Activated CD4-positive, alpha-beta T cell treated with anti-CD3 and anti-CD28 coated beads for 36 hours (primary cell): ENCODE data around the gene PALD1. TPM values are rescaled to one million over a fixed set of nuclear protein-coding genes. Genes with fewer than 3 reads are reported as not detected.

Source experiments
- ATAC-seq: fragments of 200-7000 bp; cut with Tn5 transposase; one replicate; pipeline ENCODE4 v1.10.0; 2021; ENCODE audit warnings: mild to moderate bottlenecking, moderate library complexity
- CTCF ChIA-PET: fragments of 350-600 bp; sonication (Branson Sonifier 250); formaldehyde crosslinking; loops from one replicate; lab custom pipeline; 2021; ENCODE audit warnings: antibody characterized with exemption; lab: Charles Lee
- POLR2A ChIA-PET: fragments of 350-600 bp; sonication (Branson Sonifier 250); formaldehyde crosslinking; loops from one replicate; lab custom pipeline; 2021; ENCODE audit warnings: antibody characterized with exemption, inconsistent platforms; lab: Charles Lee
- DNase-seq: peaks from one replicate; pipeline ENCODE4 v3.0.0-alpha.2; 2020
- H3K27ac Mint-ChIP-seq: one replicate; pipeline ENCODE4 v1.8.0; 2021; ENCODE audit warnings: mixed read lengths
- H3K27me3 Mint-ChIP-seq: one replicate; pipeline ENCODE4 v1.8.0; 2021; ENCODE audit warnings: mixed read lengths
- H3K36me3 Mint-ChIP-seq: one replicate; pipeline ENCODE4 v1.8.0; 2021; ENCODE audit warnings: low read depth, mixed read lengths
- H3K4me1 Mint-ChIP-seq: one replicate; pipeline ENCODE4 v1.8.0; 2021; ENCODE audit warnings: mixed read lengths
- H3K4me3 Mint-ChIP-seq: one replicate; pipeline ENCODE4 v1.8.0; 2021; ENCODE audit warnings: mild to moderate bottlenecking, moderate library complexity, mixed read lengths
- H3K9me3 Mint-ChIP-seq: one replicate; pipeline ENCODE4 v1.8.0; 2021; ENCODE audit warnings: low read depth, mixed read lengths
- intact Hi-C, 2 experiments: fragments of 100-400 bp; cut with DNase I in 1 of 2; cut with micrococcal nuclease in 1 of 2; formaldehyde crosslinking; loops; one replicate each; pipeline versions ENCODE4 v1.14.2 to v1.15.1; 2022 to 2024; cut with DNase I, micrococcal nuclease
- total RNA-seq, 2 experiments: library from RNA; stranded (reverse); gene quantifications; one replicate each; pipeline ENCODE4 v1.2.3, GENCODE V29; 2021

The PALD1 gene
- total RNA-seq, 2 experiments from 2014 or later: 5.4 to 6.7 TPM

GRCh38 chr10:70594161-70594560, 115.6 kb downstream of the PALD1 start:
- Mint-ChIP-seq H3K36me3 (peaks cover 10% of the 10 kb centered on the region), H3K4me3 (no peak overlapping the region), H3K27ac (no peak overlapping the region), H3K27me3 (peaks cover 6% of the 10 kb centered on the region), H3K9me3 (no peaks in the 10 kb centered on the region), H3K4me1 (peaks cover 2% of the 10 kb centered on the region)
- ChIA-PET POLR2A (interaction anchor here (0.6 kb wide), 1 partner anchor 1412 kb away, joined by 5 read pairs; no protein-coding TSS in a partner anchor), CTCF (interaction anchor here (0.5 to 1.3 kb wide), 4 partner anchors 9 to 1245 kb away, joined by 3 to 5 read pairs (median 3); partner anchors contain the start of gene PRF1)
- no peak for DNase-seq
- intact Hi-C loops: no loop called here
- peak; percentile 22 for ATAC-seq

DNA sequence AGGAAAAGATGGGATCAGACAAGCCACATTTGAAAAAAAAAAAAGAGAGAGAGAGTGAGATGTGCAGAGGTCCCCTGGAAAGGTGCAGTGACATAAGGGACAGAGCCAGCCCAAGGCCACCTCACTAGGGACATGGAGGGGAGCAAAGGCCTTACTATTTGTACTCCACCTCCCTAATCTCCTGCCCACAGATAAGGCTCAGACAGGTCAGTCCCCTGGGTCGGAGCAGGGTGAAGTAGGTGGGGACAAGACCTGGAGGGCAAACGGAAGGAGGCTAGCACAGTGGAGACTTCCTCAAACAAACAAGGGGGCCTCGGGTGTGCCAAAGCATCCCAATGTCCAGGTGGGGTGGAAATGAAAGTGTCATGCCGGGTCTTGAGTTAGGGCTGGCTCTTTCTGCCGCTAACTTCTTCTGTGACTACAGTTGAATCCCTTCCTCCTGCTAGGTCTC, 117.0 kb downstream of the PALD1 start:
- DNase-seq: no peak
- intact Hi-C loops: no loop called here
- Mint-ChIP-seq H3K27me3 (peaks cover 3% of the 10 kb centered on the region), H3K9me3 (no peaks in the 10 kb centered on the region), H3K4me3 (no peak overlapping the region), H3K27ac (no peak overlapping the region), H3K36me3 (peaks cover 12% of the 10 kb centered on the region), H3K4me1 (peaks cover 2% of the 10 kb centered on the region)
- CTCF ChIA-PET: no interaction called here
- ATAC-seq: no peak
- POLR2A ChIA-PET: no interaction called here

GRCh38 chr10:70596110-70596798, 117.7 kb downstream of the PALD1 start:
- Mint-ChIP-seq H3K9me3 (no peaks in the 10 kb centered on the region), H3K27me3 (no peaks in the 10 kb centered on the region), H3K4me3 (no peak overlapping the region), H3K36me3 (peaks cover 12% of the 10 kb centered on the region), H3K4me1 (peaks cover 5% of the 10 kb centered on the region), H3K27ac (no peak overlapping the region)
- ATAC-seq (no peak), DNase-seq (no peak)
- ChIA-PET POLR2A (no interaction called here), CTCF (interaction anchor here (0.6 kb wide), 1 partner anchor 1382 kb away, joined by 4 read pairs; no protein-coding TSS in a partner anchor)
- intact Hi-C loops: no loop called here

GRCh38 chr10:70596860-70597809, 118.6 kb downstream of the PALD1 start:
- H3K36me3 Mint-ChIP-seq: peaks cover 12% of the 10 kb centered on the region
- H3K27me3 Mint-ChIP-seq: no peaks in the 10 kb centered on the region
- DNase-seq: no peak
- ChIA-PET POLR2A (interaction anchor here (0.5 kb wide), 1 partner anchor 1676 kb away, joined by 3 read pairs; the partner anchor contains the start of gene DDIT4), CTCF (no interaction called here)
- intact Hi-C loops: no loop called here
- H3K27ac Mint-ChIP-seq: no peak overlapping the region
- peaks cover 8% of the 10 kb centered on the region for H3K4me1 Mint-ChIP-seq
- no peak for ATAC-seq
- H3K4me3 Mint-ChIP-seq: no peak overlapping the region
- no peaks in the 10 kb centered on the region for H3K9me3 Mint-ChIP-seq

DNA sequence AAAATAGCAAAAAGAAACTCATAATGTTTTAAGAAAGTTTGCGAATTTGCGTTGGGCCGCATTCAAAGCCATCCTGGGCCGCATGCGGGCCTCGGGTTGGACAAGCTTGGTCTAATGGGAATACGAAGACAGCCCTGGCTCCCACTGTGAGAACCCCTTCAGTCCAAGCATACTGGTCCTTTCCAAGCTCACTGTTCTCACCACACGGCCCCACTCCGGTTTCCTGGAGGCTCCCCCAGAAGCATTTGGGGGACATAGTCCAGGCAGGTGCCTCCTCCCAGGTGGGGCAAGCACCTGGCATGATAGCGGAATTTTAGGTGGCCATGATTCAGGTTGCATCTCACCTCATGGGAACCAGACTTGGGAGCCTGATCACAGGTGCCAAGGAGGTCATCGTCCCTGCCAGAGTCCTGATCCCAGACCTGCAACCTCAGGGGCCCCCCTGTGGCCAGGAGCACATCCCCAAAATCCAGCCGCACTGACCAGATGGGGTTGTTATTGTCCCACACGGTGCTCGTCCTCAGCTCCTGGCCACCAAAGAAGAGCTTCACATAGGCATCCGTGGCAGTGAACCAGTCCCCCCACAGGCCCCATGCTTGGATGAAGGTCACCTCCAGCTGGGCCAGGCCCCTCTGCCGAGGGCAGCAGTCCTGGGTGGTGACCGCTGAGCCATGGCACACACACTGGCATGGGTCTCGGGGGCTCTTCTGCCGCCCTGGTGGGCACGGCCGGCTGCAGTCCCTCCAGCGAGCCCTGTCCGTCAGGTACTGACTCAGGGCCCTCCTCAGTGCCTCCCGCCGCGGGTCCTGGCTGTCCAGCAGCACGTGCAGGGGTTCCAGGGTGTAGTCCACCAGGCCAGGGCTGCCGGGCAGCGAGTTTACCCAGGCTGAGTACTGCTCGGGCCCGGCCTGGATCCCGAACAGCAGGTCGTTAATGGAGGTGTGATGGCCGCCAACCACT, 119.6 kb downstream of the PALD1 start:
- intact Hi-C loops: no loop called here
- DNase-seq: no peak
- H3K36me3 Mint-ChIP-seq: peaks cover 12% of the 10 kb centered on the region
- ChIA-PET CTCF (no interaction called here), POLR2A (no interaction called here)
- no peak overlapping the region for H3K4me3 Mint-ChIP-seq
- H3K4me1 Mint-ChIP-seq: peaks cover 18% of the 10 kb centered on the region
- H3K27me3 Mint-ChIP-seq: no peaks in the 10 kb centered on the region
- no peaks in the 10 kb centered on the region for H3K9me3 Mint-ChIP-seq
- no peak overlapping the region for H3K27ac Mint-ChIP-seq
- ATAC-seq: no peak

DNA sequence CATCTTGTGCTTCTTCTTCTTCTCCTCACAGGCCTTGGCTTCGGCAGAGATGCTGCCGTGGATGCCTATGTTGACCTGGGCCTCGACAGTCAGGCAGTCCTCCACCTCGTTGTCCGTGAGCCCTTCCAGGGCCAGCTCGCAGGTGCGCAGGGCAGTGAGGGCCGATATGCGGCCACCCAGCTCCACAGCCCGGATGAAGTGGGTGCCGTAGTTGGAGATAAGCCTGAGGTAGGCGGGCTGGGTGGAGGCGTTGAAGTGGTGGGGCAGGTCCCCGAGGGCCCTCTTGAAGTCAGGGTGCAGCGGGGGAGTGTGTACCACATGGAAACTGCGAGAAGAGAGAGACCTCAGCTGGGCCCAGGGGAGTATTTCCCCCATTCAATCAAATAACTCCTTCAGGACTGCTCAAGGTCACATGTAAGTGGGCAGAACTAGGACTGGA, 120.3 kb downstream of the PALD1 start:
- intact Hi-C loops: no loop called here
- Mint-ChIP-seq H3K4me3 (no peak overlapping the region), H3K4me1 (peaks cover 25% of the 10 kb centered on the region), H3K9me3 (no peaks in the 10 kb centered on the region), H3K36me3 (peaks cover 12% of the 10 kb centered on the region), H3K27me3 (no peaks in the 10 kb centered on the region), H3K27ac (no peak overlapping the region)
- DNase-seq (no peak), ATAC-seq (no peak)
- ChIA-PET CTCF (no interaction called here), POLR2A (no interaction called here)

DNA sequence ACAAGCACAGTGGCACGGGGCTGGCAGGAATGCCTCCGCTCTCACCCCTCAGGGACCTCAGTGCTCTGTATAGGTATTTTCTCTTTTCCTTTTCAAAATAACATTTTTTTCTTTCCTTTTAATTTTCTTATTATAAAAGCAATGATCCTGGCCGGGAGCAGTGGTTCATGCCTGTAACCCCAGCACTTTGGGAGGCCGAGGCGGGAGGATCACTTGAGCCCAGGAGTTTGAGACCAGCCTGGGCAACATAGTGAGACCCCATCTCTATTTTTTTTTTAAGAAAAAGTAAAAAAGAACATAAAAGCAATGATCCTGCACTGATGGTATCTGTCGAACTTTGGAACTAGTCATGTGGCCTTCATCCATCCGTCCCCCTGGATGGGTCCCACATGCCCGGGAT, 120.8 kb downstream of the PALD1 start:
- ATAC-seq (no peak), DNase-seq (no peak)
- Mint-ChIP-seq H3K4me3 (no peak overlapping the region), H3K27ac (no peak overlapping the region), H3K27me3 (no peaks in the 10 kb centered on the region), H3K36me3 (peaks cover 12% of the 10 kb centered on the region), H3K9me3 (no peaks in the 10 kb centered on the region), H3K4me1 (peaks cover 25% of the 10 kb centered on the region)
- intact Hi-C loops: no loop called here
- ChIA-PET CTCF (no interaction called here), POLR2A (interaction anchor here (0.6 kb wide), 1 partner anchor 29 kb away, joined by 3 read pairs; no protein-coding TSS in a partner anchor)

DNA sequence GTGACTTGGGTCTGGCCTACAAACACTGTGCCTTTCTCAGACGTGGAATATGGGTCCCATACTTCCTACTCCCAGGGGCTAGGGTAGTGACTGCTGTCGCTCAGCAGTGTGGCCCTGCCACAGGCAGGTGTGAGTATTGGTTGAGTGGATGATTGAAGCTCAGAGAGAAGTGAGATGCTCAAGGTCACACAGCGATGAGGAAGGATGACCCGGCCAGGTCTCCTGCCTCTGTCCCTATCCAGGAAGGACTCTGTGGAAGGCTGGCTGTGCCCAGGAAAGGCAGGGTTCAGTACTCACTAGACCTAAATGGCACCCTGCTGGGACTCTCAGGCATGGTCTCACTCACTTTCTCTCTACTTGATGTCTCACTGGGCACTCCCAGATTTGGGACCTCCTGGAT, 121.2 kb downstream of the PALD1 start:
- H3K9me3 Mint-ChIP-seq: no peaks in the 10 kb centered on the region
- intact Hi-C loops: no loop called here
- H3K27ac Mint-ChIP-seq: no peak overlapping the region
- CTCF ChIA-PET: no interaction called here
- DNase-seq (no peak), ATAC-seq (no peak)
- peaks cover 23% of the 10 kb centered on the region for H3K4me1 Mint-ChIP-seq
- H3K27me3 Mint-ChIP-seq: no peaks in the 10 kb centered on the region
- peaks cover 12% of the 10 kb centered on the region for H3K36me3 Mint-ChIP-seq
- POLR2A ChIA-PET: interaction anchor here (0.6 kb wide), 1 partner anchor 28 kb away, joined by 3 read pairs; no protein-coding TSS in a partner anchor
- no peak overlapping the region for H3K4me3 Mint-ChIP-seq

GRCh38 chr10:70600512-70601395, 122.2 kb downstream of the PALD1 start:
- peaks cover 12% of the 10 kb centered on the region for H3K36me3 Mint-ChIP-seq
- ChIA-PET CTCF (interaction anchor here (0.8 to 1.3 kb wide), 2 partner anchors 18 to 52 kb away, joined by 4 read pairs; no protein-coding TSS in a partner anchor), POLR2A (no interaction called here)
- no peak for DNase-seq
- H3K27ac Mint-ChIP-seq: no peak overlapping the region
- H3K27me3 Mint-ChIP-seq: no peaks in the 10 kb centered on the region
- no peaks in the 10 kb centered on the region for H3K9me3 Mint-ChIP-seq
- peak overlapping the region; percentile 51 for H3K4me3 Mint-ChIP-seq
- intact Hi-C loops: no loop called here
- ATAC-seq: no peak
- peaks cover 22% of the 10 kb centered on the region for H3K4me1 Mint-ChIP-seq

DNA sequence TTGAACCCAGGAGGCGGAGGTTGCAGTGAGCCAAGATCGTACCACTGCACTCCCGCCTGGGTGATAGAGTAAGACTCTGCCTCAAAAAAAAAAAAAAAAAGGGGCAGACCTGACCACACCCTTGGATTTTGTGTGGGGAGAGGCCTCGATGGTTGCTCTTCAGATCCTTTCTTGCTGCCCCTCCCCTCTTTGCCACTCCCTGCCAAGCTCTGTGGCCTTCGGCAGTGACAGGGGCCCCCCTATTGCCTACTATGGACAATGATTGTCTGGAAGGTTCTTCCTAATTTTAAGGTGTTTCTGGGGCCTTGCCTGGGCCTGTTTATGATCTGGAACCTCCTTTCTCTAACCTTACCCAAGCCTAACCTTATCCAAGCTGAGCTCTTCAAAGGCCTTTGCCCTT, 123.2 kb downstream of the PALD1 start:
- POLR2A ChIA-PET: no interaction called here
- H3K27me3 Mint-ChIP-seq: no peaks in the 10 kb centered on the region
- CTCF ChIA-PET: interaction anchor here (0.7 to 1.0 kb wide), 4 partner anchors 10 to 20 kb away, joined by 3 to 4 read pairs (median 4); no protein-coding TSS in a partner anchor
- intact Hi-C loops: no loop called here
- DNase-seq: no peak
- H3K27ac Mint-ChIP-seq: peak overlapping the region; percentile 84
- no peak for ATAC-seq
- peak overlapping the region; percentile 82 for H3K4me3 Mint-ChIP-seq
- peaks cover 11% of the 10 kb centered on the region for H3K36me3 Mint-ChIP-seq
- H3K4me1 Mint-ChIP-seq: peaks cover 22% of the 10 kb centered on the region
- H3K9me3 Mint-ChIP-seq: no peaks in the 10 kb centered on the region
